ENCODE results near the gene DDX52.
"Not testable (repeated sequence)": the region's sequence is repeated elsewhere in the genome, so short reads cannot be mapped to it uniquely, and the experiment has no call there.

The DDX52 gene

GRCh38 chr17:37640015-37640414, 3.2 kb downstream of the DDX52 start:
- DNase-seq (ENCODE audit: low read depth) = no peak
- TF ChIP-seq, protein P1, sequence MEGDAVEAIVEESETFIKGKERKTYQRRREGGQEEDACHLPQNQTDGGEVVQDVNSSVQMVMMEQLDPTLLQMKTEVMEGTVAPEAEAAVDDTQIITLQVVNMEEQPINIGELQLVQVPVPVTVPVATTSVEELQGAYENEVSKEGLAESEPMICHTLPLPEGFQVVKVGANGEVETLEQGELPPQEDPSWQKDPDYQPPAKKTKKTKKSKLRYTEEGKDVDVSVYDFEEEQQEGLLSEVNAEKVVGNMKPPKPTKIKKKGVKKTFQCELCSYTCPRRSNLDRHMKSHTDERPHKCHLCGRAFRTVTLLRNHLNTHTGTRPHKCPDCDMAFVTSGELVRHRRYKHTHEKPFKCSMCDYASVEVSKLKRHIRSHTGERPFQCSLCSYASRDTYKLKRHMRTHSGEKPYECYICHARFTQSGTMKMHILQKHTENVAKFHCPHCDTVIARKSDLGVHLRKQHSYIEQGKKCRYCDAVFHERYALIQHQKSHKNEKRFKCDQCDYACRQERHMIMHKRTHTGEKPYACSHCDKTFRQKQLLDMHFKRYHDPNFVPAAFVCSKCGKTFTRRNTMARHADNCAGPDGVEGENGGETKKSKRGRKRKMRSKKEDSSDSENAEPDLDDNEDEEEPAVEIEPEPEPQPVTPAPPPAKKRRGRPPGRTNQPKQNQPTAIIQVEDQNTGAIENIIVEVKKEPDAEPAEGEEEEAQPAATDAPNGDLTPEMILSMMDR (IDR thresholded peaks at IDR 0.05; ENCODE audit: low read length, missing control alignments) = no peak
- no peak overlapping the region for H3K4me3 ChIP-seq (replicated peaks; ENCODE audit: low read depth, low read length)

DNA sequence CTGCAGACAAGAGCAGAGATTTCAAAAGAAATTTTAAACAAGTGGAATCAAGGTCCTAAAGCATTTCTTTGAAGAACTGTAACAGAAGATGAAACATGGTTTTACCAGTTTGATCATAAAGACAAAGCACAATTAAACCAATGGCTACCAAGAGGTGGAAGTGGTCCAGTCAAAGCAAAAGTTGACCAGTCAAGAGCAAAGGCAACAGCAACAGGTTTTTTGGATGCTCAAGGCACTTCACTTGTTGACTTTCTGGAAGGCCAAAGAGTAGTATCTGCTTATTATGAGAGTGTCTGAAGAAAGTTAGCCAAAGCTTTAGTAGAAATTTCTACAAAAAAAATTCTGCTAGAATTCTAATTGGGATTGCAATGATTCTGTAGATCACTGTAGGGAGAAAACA, 5.3 kb downstream of the DDX52 start:
- no peak overlapping the region for H3K4me3 ChIP-seq (replicated peaks; ENCODE audit: low read depth, low read length)
- no peak for DNase-seq (ENCODE audit: low read depth)
- TF ChIP-seq, protein P1 (IDR thresholded peaks at IDR 0.05; ENCODE audit: low read length, missing control alignments) = no peak

- not testable (repeated sequence) for DNase-seq (ENCODE audit: low read depth)
These were observed 26.8 kb downstream of the DDX52 start for GRCh38 chr17:37616430-37616829.

DNA sequence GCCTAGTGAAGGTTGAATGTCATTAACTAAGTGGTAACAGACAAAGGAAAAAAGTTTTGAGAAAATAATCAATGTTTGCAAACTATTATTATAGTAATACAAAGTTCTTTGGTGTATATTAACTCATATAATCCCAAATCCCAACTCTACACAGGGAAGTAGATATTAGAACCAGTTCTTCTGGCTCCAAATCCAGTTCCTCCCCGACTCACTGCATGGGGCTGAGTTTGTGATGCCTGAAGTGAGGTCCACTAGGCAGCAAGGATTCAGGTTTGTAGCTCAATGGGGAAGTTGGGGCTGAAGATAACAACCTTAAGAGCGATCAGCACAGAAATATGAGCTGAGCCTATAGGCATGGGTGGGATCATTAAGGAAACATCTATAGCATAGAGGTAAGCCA, 28.4 kb downstream of the DDX52 start:
- TF ChIP-seq, protein P1 (IDR thresholded peaks at IDR 0.05; ENCODE audit: low read length, missing control alignments) = no peak
- no peak overlapping the region for H3K4me3 ChIP-seq (replicated peaks; ENCODE audit: low read depth, low read length)
- no peak for DNase-seq (ENCODE audit: low read depth)

More at GRCh38 chr17:37616430-37616829, 26.8 kb downstream of the DDX52 start:
- not testable (repeated sequence) for H3K4me3 ChIP-seq (replicated peaks; ENCODE audit: low read depth, low read length)

DNA sequence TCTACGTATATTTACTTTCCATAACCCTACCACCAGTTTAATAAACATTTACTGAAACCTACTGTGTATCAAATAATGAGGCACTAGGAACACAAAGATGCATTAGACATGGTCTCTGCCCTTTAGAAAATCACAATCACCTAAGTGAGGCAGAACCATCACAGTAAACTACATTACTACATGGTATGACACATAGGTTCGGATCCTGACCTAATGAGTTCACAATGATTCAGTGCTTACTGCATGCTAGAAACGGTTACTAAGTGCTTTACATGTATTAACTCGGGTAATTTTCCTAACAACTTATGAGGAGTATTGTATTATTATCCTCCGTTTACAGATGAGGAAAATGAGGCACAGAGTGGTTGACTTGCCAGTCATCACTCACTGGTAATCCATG, 28.9 kb downstream of the DDX52 start:
- DNase-seq (ENCODE audit: low read depth) = peak; percentile 50
- TF ChIP-seq, protein P1 (IDR thresholded peaks at IDR 0.05; ENCODE audit: low read length, missing control alignments) = no peak
- no peak overlapping the region for H3K4me3 ChIP-seq (replicated peaks; ENCODE audit: low read depth, low read length)

DNA sequence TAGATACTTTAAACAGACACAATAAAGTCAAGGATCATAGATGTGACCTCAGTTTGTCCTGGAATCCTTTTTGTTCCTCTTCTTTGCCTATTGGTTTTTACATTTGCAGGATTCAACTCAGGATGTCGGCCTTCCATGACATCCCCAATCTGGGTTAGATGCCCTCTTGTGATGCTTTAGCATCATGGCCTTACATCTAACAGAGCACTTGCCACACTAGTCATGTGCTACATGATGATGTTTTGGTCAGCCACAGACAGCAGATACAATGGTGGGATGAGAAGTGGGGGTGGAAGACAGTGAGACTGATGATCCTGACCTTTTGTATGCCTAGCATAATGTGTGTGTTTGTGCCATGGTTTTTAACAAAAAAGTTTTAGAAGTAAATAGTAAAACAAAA, 32.3 kb downstream of the DDX52 start:
- no peak overlapping the region for H3K4me3 ChIP-seq (replicated peaks; ENCODE audit: low read depth, low read length)
- TF ChIP-seq, protein P1 (IDR thresholded peaks at IDR 0.05; ENCODE audit: low read length, missing control alignments) = no peak
- DNase-seq (ENCODE audit: low read depth) = no peak

DNA sequence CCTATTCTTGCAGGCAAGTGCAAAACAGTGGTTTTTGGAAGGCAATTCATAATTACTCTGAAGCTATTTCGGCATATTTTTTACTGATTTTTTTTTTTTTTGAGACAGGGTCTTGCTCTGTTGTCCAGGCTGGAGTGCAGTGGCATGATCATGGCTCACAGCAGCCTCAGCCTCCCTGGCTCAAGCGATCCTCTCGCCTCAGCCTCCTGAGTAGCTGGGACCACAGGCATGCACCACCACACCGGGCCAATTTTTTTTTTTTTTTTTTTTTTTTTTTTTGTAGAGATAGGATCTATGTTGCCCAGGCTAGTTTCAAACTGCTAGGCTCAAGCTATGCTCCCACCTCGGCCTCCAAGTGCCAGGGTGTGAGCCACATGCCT, 33.2 kb downstream of the DDX52 start:
- peak overlapping the region; percentile 49 for H3K4me3 ChIP-seq (replicated peaks; ENCODE audit: low read depth, low read length)
- DNase-seq (ENCODE audit: low read depth) = not testable (repeated sequence)

GRCh38 chr17:37609170-37610040, 33.8 kb downstream of the DDX52 start, which contains the start of gene SYNRG:
Gene SYNRG, minus strand, starts transcription at chr17:37609418. Its CDS starts 63 bp downstream, at chr17:37609355.
- DNase-seq (ENCODE audit: low read depth) = peak; percentile 96
- TF ChIP-seq, protein P1 (IDR thresholded peaks at IDR 0.05; ENCODE audit: low read length, missing control alignments) = peak; percentile 29
- peak within 1 kb of the TSS; percentile 84 for H3K4me3 ChIP-seq (replicated peaks; ENCODE audit: low read depth, low read length)
